Naive thymus-derived CD8-positive, alpha-beta T cell (primary cell): ENCODE measurements around the gene FRMPD2. TPM values are rescaled to one million over a fixed set of nuclear protein-coding genes. Genes with fewer than 3 reads are reported as not detected.
"Not testable (repeated sequence)": the region's sequence is repeated elsewhere in the genome, so short reads cannot be mapped to it uniquely, and the experiment has no call there.

Experiments used
- ATAC-seq, 2 donors: fragments of 150-1000 bp; cut with Tn5 transposase in 1 of 2; sonication (Bioruptor Pico), chemical (Tn5 transposase) in 1 of 2; 1 replicate in 1 of 2; 2 replicates in 1 of 2; pipeline ENCODE4 v1.10.0; 2021; ENCODE audit warnings: mild to moderate bottlenecking in 2 of 2, moderate library complexity in 2 of 2
- POLR2A ChIA-PET: fragments of 350-600 bp; sonication (Branson Sonifier 250); formaldehyde crosslinking; loops from one replicate; lab custom pipeline; 2021; ENCODE audit warnings: antibody characterized with exemption; lab: Charles Lee
- DNase-seq, 10 donors: peaks; one replicate each; pipeline versions ENCODE4 v3.0.0 to v3.0.0-alpha.2; 2020 to 2022
- H3K27ac Mint-ChIP-seq, 10 donors: one replicate each; pipeline ENCODE4 v1.8.0; 2020 to 2022; ENCODE audit warnings: mild to moderate bottlenecking in 10 of 10, mixed read lengths in 10 of 10, moderate library complexity in 4 of 10, inconsistent platforms in 1 of 10
- H3K27me3 Mint-ChIP-seq, 5 donors: one replicate each; pipeline ENCODE4 v1.8.0; 2021 to 2022; ENCODE audit warnings: mixed read lengths in 5 of 5
- H3K36me3 Mint-ChIP-seq, 3 donors: one replicate each; pipeline ENCODE4 v1.8.0; 2020 to 2022; ENCODE audit warnings: mixed read lengths in 3 of 3, mild to moderate bottlenecking in 2 of 3, inconsistent platforms in 1 of 3
- H3K4me1 Mint-ChIP-seq, 4 donors: one replicate each; pipeline ENCODE4 v1.8.0; 2021 to 2022; ENCODE audit warnings: mixed read lengths in 4 of 4
- H3K4me3 Mint-ChIP-seq, 10 donors: one replicate each; pipeline ENCODE4 v1.8.0; 2020 to 2022; ENCODE audit warnings: mild to moderate bottlenecking in 10 of 10, mixed read lengths in 10 of 10, moderate library complexity in 6 of 10, inconsistent platforms in 1 of 10
- H3K9me3 Mint-ChIP-seq, 9 donors: one replicate each; pipeline ENCODE4 v1.8.0; 2020 to 2022; ENCODE audit warnings: mixed read lengths in 9 of 9, mild to moderate bottlenecking in 3 of 9, inconsistent platforms in 1 of 9, moderate library complexity in 1 of 9
- polyA plus RNA-seq, 3 donors: library from polyadenylated mRNA; unstranded; fragments of 300-500 nt; fragmentation: Illumina TruSeq; gene quantifications; one replicate each; pipeline ENCODE4 v1.2.3, GENCODE V29; 2021
- total RNA-seq, 8 experiments: library from RNA in 2 of 8; stranded (reverse) in 2 of 8; gene quantifications; one replicate each; pipeline ENCODE4 v1.2.3 and lab custom pipeline; 2021 to 2026

FRMPD2 gene
- total and polyA plus RNA-seq, 5 experiments from 2014 or later = not detected

GRCh38 chr10:48287417-48288391 lies 13.2 kb upstream of the FRMPD2 start:
- H3K27ac Mint-ChIP-seq = peak overlapping the region in 1 of 10 donors; percentile 64
- DNase-seq (no peak), ATAC-seq (no peak)
- peaks cover 10 to 28% (median 16%) of the 10 kb centered on the region in 5 donors for H3K27me3 Mint-ChIP-seq
- H3K36me3 Mint-ChIP-seq = peaks cover 0 to 12% (median 0%) of the 10 kb centered on the region in 3 donors
- H3K9me3 Mint-ChIP-seq = peaks cover 0 to 23% (median 10%) of the 10 kb centered on the region in 9 donors
- no peak overlapping the region for H3K4me3 Mint-ChIP-seq
- POLR2A ChIA-PET = no interaction called here
- H3K4me1 Mint-ChIP-seq = peaks cover 0 to 9% (median 6%) of the 10 kb centered on the region in 4 donors

GRCh38 chr10:48286356-48286755 lies 11.9 kb upstream of the FRMPD2 start:
- Mint-ChIP-seq H3K9me3 (peaks cover 0 to 32% (median 15%) of the 10 kb centered on the region in 9 donors), H3K4me1 (peaks cover 0 to 9% (median 6%) of the 10 kb centered on the region in 4 donors), H3K27me3 (peaks cover 10 to 28% (median 17%) of the 10 kb centered on the region in 5 donors), H3K36me3 (peaks cover 0 to 20% (median 2%) of the 10 kb centered on the region in 3 donors), H3K27ac (no peak overlapping the region), H3K4me3 (no peak overlapping the region)
- no peak for ATAC-seq
- POLR2A ChIA-PET = no interaction called here
- DNase-seq = no peak

- peaks cover 0 to 38% (median 19%) of the 10 kb centered on the region in 9 donors for H3K9me3 Mint-ChIP-seq
Measured at GRCh38 chr10:48285710-48286109, 11.2 kb upstream of the FRMPD2 start.

DNA sequence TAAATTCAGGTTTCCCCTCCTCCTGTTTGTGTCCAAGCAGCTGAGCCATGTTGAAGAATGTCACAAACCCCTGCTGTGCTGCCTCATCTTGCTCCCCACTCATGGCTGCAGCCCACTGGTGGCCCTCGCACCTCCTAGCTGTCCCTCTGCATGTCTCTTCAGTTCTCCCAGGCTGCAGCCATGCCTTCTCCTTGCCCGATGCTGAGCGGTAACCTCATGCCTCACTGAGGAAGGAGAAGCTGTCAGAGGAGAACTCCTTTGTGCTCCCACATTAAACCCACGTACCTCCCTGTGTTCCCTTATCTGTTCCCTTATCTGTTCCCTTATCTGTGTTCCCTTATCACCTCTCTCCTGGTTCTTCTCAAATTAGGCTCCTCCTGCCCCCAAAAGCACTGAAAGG lies 10.3 kb upstream of the FRMPD2 start:
- Mint-ChIP-seq H3K4me1 (peaks cover 0 to 8% (median 4%) of the 10 kb centered on the region in 4 donors), H3K4me3 (no peak overlapping the region), H3K27ac (peak overlapping the region in 1 of 10 donors; percentile 40), H3K36me3 (peaks cover 0 to 23% (median 7%) of the 10 kb centered on the region in 3 donors), H3K27me3 (peaks cover 9 to 28% (median 22%) of the 10 kb centered on the region in 5 donors), H3K9me3 (peaks cover 0 to 38% (median 21%) of the 10 kb centered on the region in 9 donors)
- ATAC-seq (no peak), DNase-seq (no peak)
- POLR2A ChIA-PET = no interaction called here

More at GRCh38 chr10:48285710-48286109, 11.2 kb upstream of the FRMPD2 start:
- peaks cover 0 to 23% (median 7%) of the 10 kb centered on the region in 3 donors for H3K36me3 Mint-ChIP-seq
- ATAC-seq (no peak), DNase-seq (no peak)
- peaks cover 11 to 28% (median 22%) of the 10 kb centered on the region in 5 donors for H3K27me3 Mint-ChIP-seq
- peaks cover 0 to 9% (median 6%) of the 10 kb centered on the region in 4 donors for H3K4me1 Mint-ChIP-seq
- POLR2A ChIA-PET = no interaction called here
- H3K27ac Mint-ChIP-seq = no peak overlapping the region
- H3K4me3 Mint-ChIP-seq = no peak overlapping the region

- H3K4me3 Mint-ChIP-seq = no peak overlapping the region
- DNase-seq = no peak
- H3K36me3 Mint-ChIP-seq = peaks cover 0 to 23% (median 7%) of the 10 kb centered on the region in 3 donors
- ATAC-seq = no peak
- peaks cover 11 to 28% (median 22%) of the 10 kb centered on the region in 5 donors for H3K27me3 Mint-ChIP-seq
- H3K27ac Mint-ChIP-seq = no peak overlapping the region
- POLR2A ChIA-PET = no interaction called here
- H3K4me1 Mint-ChIP-seq = peaks cover 0 to 4% (median 1%) of the 10 kb centered on the region in 4 donors
- peaks cover 0 to 38% (median 21%) of the 10 kb centered on the region in 9 donors for H3K9me3 Mint-ChIP-seq
Measured at GRCh38 chr10:48284002-48284546, 9.6 kb upstream of the FRMPD2 start.

DNA sequence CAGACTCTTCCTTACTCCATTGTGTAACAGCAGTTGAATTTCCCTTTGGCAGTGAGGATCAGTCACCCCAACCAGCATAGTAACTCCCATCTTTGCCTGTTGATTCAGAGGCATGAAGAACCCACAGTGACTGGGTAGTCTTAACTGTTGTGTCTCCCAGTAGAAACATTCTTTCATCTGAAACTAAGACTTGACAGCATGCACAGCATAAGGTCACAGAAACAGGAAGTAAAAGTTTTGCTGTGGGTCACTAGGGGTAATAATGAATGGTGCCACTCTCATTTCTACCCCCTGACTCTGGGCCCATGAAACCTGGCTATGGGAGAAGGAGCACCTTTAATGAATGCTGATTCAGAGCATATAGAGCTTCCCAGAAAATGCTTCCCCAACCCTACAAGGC lies 8.3 kb upstream of the FRMPD2 start:
- Mint-ChIP-seq H3K36me3 (peaks cover 0 to 23% (median 7%) of the 10 kb centered on the region in 3 donors), H3K4me1 (no peaks in the 10 kb centered on the region), H3K27ac (no peak overlapping the region), H3K9me3 (peaks cover 0 to 38% (median 21%) of the 10 kb centered on the region in 9 donors), H3K4me3 (no peak overlapping the region), H3K27me3 (peaks cover 11 to 28% (median 22%) of the 10 kb centered on the region in 5 donors)
- DNase-seq (no peak), ATAC-seq (no peak)
- POLR2A ChIA-PET = no interaction called here

DNA sequence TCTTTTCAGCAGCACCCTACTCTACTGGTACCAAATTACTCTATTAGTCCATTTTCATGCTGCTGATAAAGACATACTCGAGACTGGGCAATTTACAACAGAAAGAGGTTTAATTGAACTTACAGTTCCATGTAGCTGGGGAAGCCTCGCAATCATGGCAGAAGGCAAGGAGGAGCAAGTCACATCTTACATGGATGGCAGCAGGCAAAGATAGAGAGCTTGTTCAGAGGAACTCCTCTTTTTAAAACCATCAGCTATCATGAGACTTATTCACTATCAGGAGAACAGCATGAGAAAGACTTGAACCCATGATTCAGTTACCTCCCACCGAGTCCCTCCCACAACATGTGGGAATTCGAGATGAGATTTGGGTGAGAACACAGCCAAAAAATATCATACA lies 7.2 kb upstream of the FRMPD2 start:
- POLR2A ChIA-PET, H3K4me1 Mint-ChIP-seq, DNase-seq, ATAC-seq, H3K27ac Mint-ChIP-seq, H3K4me3 Mint-ChIP-seq: not testable (repeated sequence)
- H3K27me3 Mint-ChIP-seq = peaks cover 11 to 28% (median 22%) of the 10 kb centered on the region in 5 donors
- H3K9me3 Mint-ChIP-seq = peaks cover 0 to 38% (median 21%) of the 10 kb centered on the region in 9 donors
- H3K36me3 Mint-ChIP-seq = peaks cover 0 to 23% (median 7%) of the 10 kb centered on the region in 3 donors

GRCh38 chr10:48279081-48279751 lies 4.7 kb upstream of the FRMPD2 start:
- peaks cover 0 to 29% (median 17%) of the 10 kb centered on the region in 9 donors for H3K9me3 Mint-ChIP-seq
- no peaks in the 10 kb centered on the region for H3K4me1 Mint-ChIP-seq
- DNase-seq (no peak), ATAC-seq (no peak)
- H3K4me3 Mint-ChIP-seq = no peak overlapping the region
- H3K27me3 Mint-ChIP-seq = peaks cover 3 to 14% (median 6%) of the 10 kb centered on the region in 5 donors
- H3K27ac Mint-ChIP-seq = peak overlapping the region in 1 of 10 donors; percentile 54
- H3K36me3 Mint-ChIP-seq = peaks cover 0 to 18% (median 7%) of the 10 kb centered on the region in 3 donors
- POLR2A ChIA-PET = no interaction called here

GRCh38 chr10:48277093-48277492 lies 2.6 kb upstream of the FRMPD2 start:
- Mint-ChIP-seq H3K9me3 (peaks cover 0 to 16% (median 10%) of the 10 kb centered on the region in 9 donors), H3K4me1 (no peaks in the 10 kb centered on the region), H3K27me3 (peaks cover 0 to 14% (median 4%) of the 10 kb centered on the region in 5 donors), H3K4me3 (no peak overlapping the region), H3K36me3 (peaks cover 0 to 11% (median 7%) of the 10 kb centered on the region in 3 donors), H3K27ac (no peak overlapping the region)
- no peak for DNase-seq
- POLR2A ChIA-PET = no interaction called here
- no peak for ATAC-seq

DNA sequence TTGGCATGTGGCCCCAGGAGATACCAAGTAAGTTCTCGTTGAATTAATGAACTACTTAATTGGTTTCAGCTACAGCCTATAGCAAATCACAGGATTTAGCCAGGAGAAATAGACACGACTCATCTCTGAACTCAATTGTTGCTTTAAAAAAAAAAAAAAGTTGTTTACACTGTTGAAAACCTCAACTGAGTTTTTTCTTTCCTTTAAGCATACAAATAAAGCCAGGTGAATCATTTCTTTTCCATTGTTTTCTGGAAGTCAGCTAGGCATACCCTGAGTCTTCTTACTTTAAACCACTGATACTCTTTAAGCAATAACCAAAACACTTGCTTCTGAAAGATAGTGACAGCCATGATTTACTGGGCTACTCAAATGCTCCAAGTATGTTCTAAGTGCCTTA lies 755 bp downstream of the FRMPD2 start:
- peaks cover 0 to 18% (median 4%) of the 10 kb centered on the region in 5 donors for H3K27me3 Mint-ChIP-seq
- peaks cover 0 to 5% (median 0%) of the 10 kb centered on the region in 9 donors for H3K9me3 Mint-ChIP-seq
- H3K36me3 Mint-ChIP-seq = no peaks in the 10 kb centered on the region
- H3K27ac Mint-ChIP-seq = peak overlapping the region in 1 of 10 donors; percentile 65
- no peak for DNase-seq
- ATAC-seq = no peak
- H3K4me1 Mint-ChIP-seq = no peaks in the 10 kb centered on the region
- H3K4me3 Mint-ChIP-seq = no peak overlapping the region
- POLR2A ChIA-PET = no interaction called here

GRCh38 chr10:48272682-48273081 lies 1.8 kb downstream of the FRMPD2 start:
- H3K4me3 Mint-ChIP-seq = no peak overlapping the region
- no peak overlapping the region for H3K27ac Mint-ChIP-seq
- no peak for ATAC-seq

DNA sequence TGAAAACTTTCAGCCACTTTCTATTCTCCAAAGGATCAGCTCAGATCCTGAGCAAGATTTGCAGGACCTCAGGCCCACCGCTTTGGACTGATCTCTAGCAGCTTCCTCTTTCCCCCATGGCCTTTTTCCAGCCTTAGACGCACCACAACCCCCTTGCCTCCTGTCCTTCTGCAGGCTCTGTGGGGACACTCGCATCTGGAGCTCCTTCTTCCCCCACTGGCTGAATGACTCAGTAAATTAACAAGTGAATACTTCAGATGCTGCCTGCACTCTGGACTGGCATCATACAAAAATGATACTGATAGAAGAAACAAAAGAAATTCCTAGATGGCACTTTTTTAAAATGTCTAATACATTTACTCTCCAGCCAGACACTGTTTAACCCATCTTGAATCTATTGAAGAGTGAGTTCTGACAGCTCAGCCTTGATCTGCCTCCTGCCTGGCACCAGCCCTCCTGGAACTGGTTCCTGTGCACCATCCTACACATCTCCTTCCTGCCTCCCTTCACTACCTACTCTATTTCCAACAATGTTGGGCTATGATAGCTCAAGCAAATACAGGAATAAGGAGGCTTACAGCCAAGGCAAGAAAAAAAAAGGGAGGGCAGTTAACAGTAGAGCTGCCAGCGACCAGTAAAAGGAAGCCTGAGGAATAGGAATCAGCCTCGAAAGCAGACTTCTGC lies 3.3 kb downstream of the FRMPD2 start:
- DNase-seq (no peak), ATAC-seq (no peak)
- H3K4me3 Mint-ChIP-seq = no peak overlapping the region
- peaks cover 0 to 3% (median 0%) of the 10 kb centered on the region in 9 donors for H3K9me3 Mint-ChIP-seq
- no peaks in the 10 kb centered on the region for H3K4me1 Mint-ChIP-seq
- peaks cover 0 to 14% (median 4%) of the 10 kb centered on the region in 5 donors for H3K27me3 Mint-ChIP-seq
- H3K27ac Mint-ChIP-seq = no peak overlapping the region
- POLR2A ChIA-PET = no interaction called here
- H3K36me3 Mint-ChIP-seq = no peaks in the 10 kb centered on the region

More at GRCh38 chr10:48272682-48273081, 1.8 kb downstream of the FRMPD2 start:
- Mint-ChIP-seq H3K36me3 (no peaks in the 10 kb centered on the region), H3K4me1 (no peaks in the 10 kb centered on the region), H3K9me3 (peaks cover 0 to 3% (median 0%) of the 10 kb centered on the region in 9 donors), H3K27me3 (peaks cover 0 to 15% (median 4%) of the 10 kb centered on the region in 5 donors)
- DNase-seq = no peak
- POLR2A ChIA-PET = no interaction called here
